Neural crest cell (in vitro differentiated cells): ENCODE results near the gene POLR2I. TPM values are rescaled to one million over a fixed set of nuclear protein-coding genes. Genes with fewer than 3 reads are reported as not detected.
"Not testable (repeated sequence)": the region's sequence is repeated elsewhere in the genome, so short reads cannot be mapped to it uniquely, and the experiment has no call there.

Experiments used
- DNase-seq: peaks from one replicate; pipeline ENCODE4 v3.0.0; 2021; ENCODE audit warnings: low read depth, mixed read lengths, low spot score
- H3K27ac Mint-ChIP-seq: one replicate; pipeline ENCODE4 v1.8.0; 2021; ENCODE audit warnings: mild to moderate bottlenecking, mixed read lengths; ENCODE audit not compliant: unreplicated experiment
- H3K27me3 Mint-ChIP-seq: 2 replicates; pipeline ENCODE4 v1.8.0; 2021; ENCODE audit warnings: low read depth, mild to moderate bottlenecking, mixed read lengths
- H3K36me3 Mint-ChIP-seq: 2 replicates; pipeline ENCODE4 v1.8.0; 2021; ENCODE audit warnings: low read depth, mild to moderate bottlenecking, mixed read lengths
- H3K4me1 Mint-ChIP-seq: 2 replicates; pipeline ENCODE4 v1.8.0; 2021; ENCODE audit warnings: mixed read lengths
- H3K4me3 Mint-ChIP-seq: one replicate; pipeline ENCODE4 v1.8.0; 2021; ENCODE audit warnings: mild to moderate bottlenecking, mixed read lengths
- H3K9me3 Mint-ChIP-seq: 2 replicates; pipeline ENCODE4 v1.8.0; 2021; ENCODE audit warnings: mixed read lengths
- CTCF ChIP-seq: fragments of 200-600 bp; sonication (generic); conservative IDR thresholded peaks from 2 replicates; pipeline ENCODE4 v1.5.0; 2021; ENCODE audit warnings: antibody characterized with exemption, mild to moderate bottlenecking
- total RNA-seq: library from RNA; stranded (reverse); gene quantifications from 2 replicates; pipeline ENCODE4 v1.2.1, GENCODE V29; 2021

POLR2I gene
- total RNA-seq, 1 donor from 2014 or later, result 111 TPM

- peaks cover 9% of the 10 kb centered on the region for H3K27me3 Mint-ChIP-seq
- H3K4me3 Mint-ChIP-seq, result peak overlapping the region; percentile 98
- no peak for TF ChIP-seq CTCF
- H3K27ac Mint-ChIP-seq, result peak overlapping the region; percentile 67
- no peak for DNase-seq
- H3K36me3 Mint-ChIP-seq, result peaks cover 11% of the 10 kb centered on the region
- peaks cover 12% of the 10 kb centered on the region for H3K4me1 Mint-ChIP-seq
- H3K9me3 Mint-ChIP-seq, result peaks cover 4% of the 10 kb centered on the region
Measured at GRCh38 chr19:36139120-36139472, 24.4 kb upstream of the POLR2I start.

DNA sequence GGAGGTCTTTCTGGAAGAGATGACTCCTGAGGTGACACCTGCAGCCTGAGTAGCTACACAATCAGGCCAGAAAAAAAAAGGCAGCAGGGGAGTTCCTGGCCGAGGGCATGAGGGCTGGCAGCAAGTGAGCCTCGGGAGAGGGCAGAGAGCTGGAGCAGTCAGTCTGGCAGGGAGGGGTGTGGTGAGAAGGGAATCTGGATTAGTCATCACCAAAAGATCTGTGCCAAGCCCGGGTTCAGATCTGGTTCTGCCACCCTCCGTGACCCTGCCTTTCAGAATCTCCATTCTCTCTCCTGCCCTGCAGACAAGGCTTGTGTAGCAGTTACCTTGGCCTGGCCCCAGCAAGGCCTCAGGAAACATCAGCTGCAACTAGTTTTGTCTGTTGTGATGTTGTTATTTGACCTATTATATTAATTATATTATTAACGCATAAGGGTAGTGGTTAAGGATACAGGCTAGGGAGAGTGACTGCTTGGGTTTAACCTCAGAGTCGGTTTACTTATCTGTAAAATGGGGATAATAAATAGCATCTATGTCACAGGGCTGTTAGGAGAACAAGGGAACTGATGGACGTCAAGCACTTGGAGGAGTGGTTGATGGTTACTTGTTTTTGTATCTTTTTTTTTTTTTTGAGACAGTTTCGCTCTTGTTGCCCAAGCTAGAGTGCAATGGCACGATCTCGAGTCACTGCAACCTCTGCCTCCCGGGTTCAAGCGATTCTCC is 22.4 kb upstream of the POLR2I start:
- peaks cover 12% of the 10 kb centered on the region for H3K4me1 Mint-ChIP-seq
- peak overlapping the region; percentile 81 for H3K4me3 Mint-ChIP-seq
- peaks cover 6% of the 10 kb centered on the region for H3K36me3 Mint-ChIP-seq
- H3K9me3 Mint-ChIP-seq, result peaks cover 4% of the 10 kb centered on the region
- TF ChIP-seq CTCF, result no peak
- DNase-seq, result no peak
- peak overlapping the region; percentile 57 for H3K27ac Mint-ChIP-seq
- H3K27me3 Mint-ChIP-seq, result peaks cover 9% of the 10 kb centered on the region

- H3K36me3 Mint-ChIP-seq, H3K27ac Mint-ChIP-seq, H3K4me3 Mint-ChIP-seq, H3K9me3 Mint-ChIP-seq, DNase-seq, H3K27me3 Mint-ChIP-seq, H3K4me1 Mint-ChIP-seq: not testable (repeated sequence)
Measured at GRCh38 chr19:36134867-36135266, 20.2 kb upstream of the POLR2I start.

DNA sequence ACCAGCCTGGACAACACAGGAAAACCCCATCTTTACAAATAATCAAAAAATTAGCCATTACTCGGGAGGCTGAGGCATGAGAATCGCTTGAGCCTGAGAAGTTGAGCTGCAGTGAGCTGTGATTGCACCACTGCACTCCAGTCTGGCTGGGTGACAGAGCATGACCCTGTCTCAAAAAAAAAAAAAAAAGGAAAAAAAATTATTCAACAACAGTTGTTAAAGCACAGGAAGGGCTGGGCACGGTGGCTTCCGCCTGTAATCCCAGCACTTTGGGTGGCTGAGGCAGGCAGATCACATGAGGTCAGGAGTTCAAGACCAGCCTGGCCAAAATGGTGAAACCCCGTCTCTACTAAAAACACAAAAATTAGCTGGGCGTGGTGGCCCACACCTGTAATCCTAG is 16.5 kb upstream of the POLR2I start:
- peaks cover 11% of the 10 kb centered on the region for H3K4me1 Mint-ChIP-seq
- H3K4me3 Mint-ChIP-seq, H3K36me3 Mint-ChIP-seq, DNase-seq, H3K9me3 Mint-ChIP-seq, H3K27ac Mint-ChIP-seq, H3K27me3 Mint-ChIP-seq: not testable (repeated sequence)

DNA sequence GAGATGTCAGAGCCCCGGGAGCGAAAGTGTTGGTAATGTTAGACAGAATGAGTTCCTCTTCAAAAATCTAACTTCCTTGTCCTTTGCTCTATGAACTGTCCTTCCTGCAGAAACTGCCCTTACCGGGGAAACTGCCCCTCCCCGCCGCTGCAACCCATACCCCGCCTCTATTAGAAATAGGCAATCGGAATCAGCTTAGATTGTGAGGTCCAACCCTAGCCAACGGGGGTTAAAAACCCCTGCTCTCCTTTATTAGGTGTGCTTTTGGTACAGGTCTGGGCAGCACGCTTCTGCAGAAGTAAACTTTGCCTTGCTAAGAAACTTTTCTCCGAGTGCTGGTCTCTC is 13.7 kb upstream of the POLR2I start:
- TF ChIP-seq CTCF, result no peak
- DNase-seq, result no peak
- peaks cover 11% of the 10 kb centered on the region for H3K4me1 Mint-ChIP-seq
- H3K4me3 Mint-ChIP-seq, result peak overlapping the region; percentile 90
- no peaks in the 10 kb centered on the region for H3K27me3 Mint-ChIP-seq
- H3K27ac Mint-ChIP-seq, result peak overlapping the region; percentile 86
- no peaks in the 10 kb centered on the region for H3K9me3 Mint-ChIP-seq
- H3K36me3 Mint-ChIP-seq, result peaks cover 4% of the 10 kb centered on the region

DNA sequence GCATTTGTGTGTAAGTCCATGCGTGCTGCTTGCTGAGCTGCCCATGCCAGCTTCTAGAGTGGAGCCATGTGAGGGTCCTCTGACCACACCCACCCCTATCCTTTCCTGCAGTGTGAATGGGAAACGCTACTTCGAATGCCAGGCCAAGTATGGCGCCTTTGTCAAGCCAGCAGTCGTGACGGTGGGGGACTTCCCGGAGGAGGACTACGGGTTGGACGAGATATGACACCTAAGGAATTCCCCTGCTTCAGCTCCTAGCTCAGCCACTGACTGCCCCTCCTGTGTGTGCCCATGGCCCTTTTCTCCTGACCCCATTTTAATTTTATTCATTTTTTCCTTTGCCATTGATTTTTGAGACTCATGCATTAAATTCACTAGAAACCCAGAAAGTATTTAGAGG is 10.9 kb upstream of the POLR2I start:
- no peak for TF ChIP-seq CTCF
- Mint-ChIP-seq H3K9me3 (no peaks in the 10 kb centered on the region), H3K27me3 (no peaks in the 10 kb centered on the region), H3K27ac (no peak overlapping the region), H3K4me3 (peak overlapping the region; percentile 39), H3K4me1 (peaks cover 11% of the 10 kb centered on the region), H3K36me3 (peaks cover 4% of the 10 kb centered on the region)
- no peak for DNase-seq
